ENCODE data around the gene MCHR1. TPM values are rescaled to one million over a fixed set of nuclear protein-coding genes. Genes with fewer than 3 reads are reported as not detected.

MCHR1 gene
- total and polyA plus RNA-seq, 2 experiments from 2014 or later, result 0.91 to 2.4 TPM

- no peak for ATAC-seq
- no peak for DNase-seq (ENCODE audit: low spot score)
- Histone ChIP-seq H3K9me2 (ENCODE audit: insufficient read depth) (peaks cover 1% of the 10 kb centered on the region; the same call in 1 of the 2 replicates), H3K27me3 (ENCODE audit: insufficient read depth) (no peaks in the 10 kb centered on the region), H3K36me3 (ENCODE audit: insufficient read depth) (no peaks in the 10 kb centered on the region), H3F3A (replicated peaks; ENCODE audit: low read depth) (peaks cover 12% of the 10 kb centered on the region), H3K4me3 (no peak overlapping the region), H3K4me2 (no peak overlapping the region), H3K79me2 (replicated peaks; ENCODE audit: insufficient read depth) (no peaks in the 10 kb centered on the region), H3K27ac (ENCODE audit: low read depth) (no peak overlapping the region), H2AFZ (peak overlapping the region; percentile 32; the same call in 1 of the 2 replicates), H3K4me1 (ENCODE audit: insufficient read depth) (peaks cover 19% of the 10 kb centered on the region; the same call in 1 of the 2 replicates), H4K20me1 (replicated peaks; ENCODE audit: insufficient read depth) (no peaks in the 10 kb centered on the region)
- Mint-ChIP-seq H3K27me3 (ENCODE audit: insufficient read depth, low read depth, poor library complexity) (peaks cover 35% of the 10 kb centered on the region), H3K36me3 (ENCODE audit: low read depth) (peaks cover 3% of the 10 kb centered on the region), H3K9me3 (no peaks in the 10 kb centered on the region), H3K4me1 (peaks cover 48% of the 10 kb centered on the region), H3K4me3 (peak overlapping the region; percentile 62; the same call in 1 of the 3 replicates), H3K27ac (no peak overlapping the region)
- TF ChIP-seq POLR2AphosphoS5 (IDR thresholded peaks at IDR 0.05; ENCODE audit: low read depth), result no peak
- TF ChIP-seq JUNB (IDR thresholded peaks at IDR 0.05; ENCODE audit: unreplicated experiment), result no peak
- TF ChIP-seq EZH2phosphoT487 (IDR thresholded peaks at IDR 0.05; ENCODE audit: unreplicated experiment), result no peak
- TF ChIP-seq STAT1 (IDR thresholded peaks at IDR 0.05; ENCODE audit: unreplicated experiment), result no peak
- TF ChIP-seq, protein P1, sequence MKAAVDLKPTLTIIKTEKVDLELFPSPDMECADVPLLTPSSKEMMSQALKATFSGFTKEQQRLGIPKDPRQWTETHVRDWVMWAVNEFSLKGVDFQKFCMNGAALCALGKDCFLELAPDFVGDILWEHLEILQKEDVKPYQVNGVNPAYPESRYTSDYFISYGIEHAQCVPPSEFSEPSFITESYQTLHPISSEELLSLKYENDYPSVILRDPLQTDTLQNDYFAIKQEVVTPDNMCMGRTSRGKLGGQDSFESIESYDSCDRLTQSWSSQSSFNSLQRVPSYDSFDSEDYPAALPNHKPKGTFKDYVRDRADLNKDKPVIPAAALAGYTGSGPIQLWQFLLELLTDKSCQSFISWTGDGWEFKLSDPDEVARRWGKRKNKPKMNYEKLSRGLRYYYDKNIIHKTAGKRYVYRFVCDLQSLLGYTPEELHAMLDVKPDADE (IDR thresholded peaks at IDR 0.05), result no peak
- TF ChIP-seq NANOG (IDR thresholded peaks at IDR 0.05; ENCODE audit: borderline replicate concordance), result no peak
- no peak for TF ChIP-seq CREB1 (CRISPR knock-in tag; IDR thresholded peaks at IDR 0.05; ENCODE audit: low read depth)
- no peak for TF ChIP-seq ZNF114 (CRISPR knock-in tag; IDR thresholded peaks at IDR 0.05)
- TF ChIP-seq, protein P2, sequence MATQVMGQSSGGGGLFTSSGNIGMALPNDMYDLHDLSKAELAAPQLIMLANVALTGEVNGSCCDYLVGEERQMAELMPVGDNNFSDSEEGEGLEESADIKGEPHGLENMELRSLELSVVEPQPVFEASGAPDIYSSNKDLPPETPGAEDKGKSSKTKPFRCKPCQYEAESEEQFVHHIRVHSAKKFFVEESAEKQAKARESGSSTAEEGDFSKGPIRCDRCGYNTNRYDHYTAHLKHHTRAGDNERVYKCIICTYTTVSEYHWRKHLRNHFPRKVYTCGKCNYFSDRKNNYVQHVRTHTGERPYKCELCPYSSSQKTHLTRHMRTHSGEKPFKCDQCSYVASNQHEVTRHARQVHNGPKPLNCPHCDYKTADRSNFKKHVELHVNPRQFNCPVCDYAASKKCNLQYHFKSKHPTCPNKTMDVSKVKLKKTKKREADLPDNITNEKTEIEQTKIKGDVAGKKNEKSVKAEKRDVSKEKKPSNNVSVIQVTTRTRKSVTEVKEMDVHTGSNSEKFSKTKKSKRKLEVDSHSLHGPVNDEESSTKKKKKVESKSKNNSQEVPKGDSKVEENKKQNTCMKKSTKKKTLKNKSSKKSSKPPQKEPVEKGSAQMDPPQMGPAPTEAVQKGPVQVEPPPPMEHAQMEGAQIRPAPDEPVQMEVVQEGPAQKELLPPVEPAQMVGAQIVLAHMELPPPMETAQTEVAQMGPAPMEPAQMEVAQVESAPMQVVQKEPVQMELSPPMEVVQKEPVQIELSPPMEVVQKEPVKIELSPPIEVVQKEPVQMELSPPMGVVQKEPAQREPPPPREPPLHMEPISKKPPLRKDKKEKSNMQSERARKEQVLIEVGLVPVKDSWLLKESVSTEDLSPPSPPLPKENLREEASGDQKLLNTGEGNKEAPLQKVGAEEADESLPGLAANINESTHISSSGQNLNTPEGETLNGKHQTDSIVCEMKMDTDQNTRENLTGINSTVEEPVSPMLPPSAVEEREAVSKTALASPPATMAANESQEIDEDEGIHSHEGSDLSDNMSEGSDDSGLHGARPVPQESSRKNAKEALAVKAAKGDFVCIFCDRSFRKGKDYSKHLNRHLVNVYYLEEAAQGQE (IDR thresholded peaks at IDR 0.05; ENCODE audit: unreplicated experiment), result no peak
- TF ChIP-seq EZH2 (IDR thresholded peaks at IDR 0.05; ENCODE audit: low read depth, unreplicated experiment), result no peak
- TF ChIP-seq, protein P3, sequence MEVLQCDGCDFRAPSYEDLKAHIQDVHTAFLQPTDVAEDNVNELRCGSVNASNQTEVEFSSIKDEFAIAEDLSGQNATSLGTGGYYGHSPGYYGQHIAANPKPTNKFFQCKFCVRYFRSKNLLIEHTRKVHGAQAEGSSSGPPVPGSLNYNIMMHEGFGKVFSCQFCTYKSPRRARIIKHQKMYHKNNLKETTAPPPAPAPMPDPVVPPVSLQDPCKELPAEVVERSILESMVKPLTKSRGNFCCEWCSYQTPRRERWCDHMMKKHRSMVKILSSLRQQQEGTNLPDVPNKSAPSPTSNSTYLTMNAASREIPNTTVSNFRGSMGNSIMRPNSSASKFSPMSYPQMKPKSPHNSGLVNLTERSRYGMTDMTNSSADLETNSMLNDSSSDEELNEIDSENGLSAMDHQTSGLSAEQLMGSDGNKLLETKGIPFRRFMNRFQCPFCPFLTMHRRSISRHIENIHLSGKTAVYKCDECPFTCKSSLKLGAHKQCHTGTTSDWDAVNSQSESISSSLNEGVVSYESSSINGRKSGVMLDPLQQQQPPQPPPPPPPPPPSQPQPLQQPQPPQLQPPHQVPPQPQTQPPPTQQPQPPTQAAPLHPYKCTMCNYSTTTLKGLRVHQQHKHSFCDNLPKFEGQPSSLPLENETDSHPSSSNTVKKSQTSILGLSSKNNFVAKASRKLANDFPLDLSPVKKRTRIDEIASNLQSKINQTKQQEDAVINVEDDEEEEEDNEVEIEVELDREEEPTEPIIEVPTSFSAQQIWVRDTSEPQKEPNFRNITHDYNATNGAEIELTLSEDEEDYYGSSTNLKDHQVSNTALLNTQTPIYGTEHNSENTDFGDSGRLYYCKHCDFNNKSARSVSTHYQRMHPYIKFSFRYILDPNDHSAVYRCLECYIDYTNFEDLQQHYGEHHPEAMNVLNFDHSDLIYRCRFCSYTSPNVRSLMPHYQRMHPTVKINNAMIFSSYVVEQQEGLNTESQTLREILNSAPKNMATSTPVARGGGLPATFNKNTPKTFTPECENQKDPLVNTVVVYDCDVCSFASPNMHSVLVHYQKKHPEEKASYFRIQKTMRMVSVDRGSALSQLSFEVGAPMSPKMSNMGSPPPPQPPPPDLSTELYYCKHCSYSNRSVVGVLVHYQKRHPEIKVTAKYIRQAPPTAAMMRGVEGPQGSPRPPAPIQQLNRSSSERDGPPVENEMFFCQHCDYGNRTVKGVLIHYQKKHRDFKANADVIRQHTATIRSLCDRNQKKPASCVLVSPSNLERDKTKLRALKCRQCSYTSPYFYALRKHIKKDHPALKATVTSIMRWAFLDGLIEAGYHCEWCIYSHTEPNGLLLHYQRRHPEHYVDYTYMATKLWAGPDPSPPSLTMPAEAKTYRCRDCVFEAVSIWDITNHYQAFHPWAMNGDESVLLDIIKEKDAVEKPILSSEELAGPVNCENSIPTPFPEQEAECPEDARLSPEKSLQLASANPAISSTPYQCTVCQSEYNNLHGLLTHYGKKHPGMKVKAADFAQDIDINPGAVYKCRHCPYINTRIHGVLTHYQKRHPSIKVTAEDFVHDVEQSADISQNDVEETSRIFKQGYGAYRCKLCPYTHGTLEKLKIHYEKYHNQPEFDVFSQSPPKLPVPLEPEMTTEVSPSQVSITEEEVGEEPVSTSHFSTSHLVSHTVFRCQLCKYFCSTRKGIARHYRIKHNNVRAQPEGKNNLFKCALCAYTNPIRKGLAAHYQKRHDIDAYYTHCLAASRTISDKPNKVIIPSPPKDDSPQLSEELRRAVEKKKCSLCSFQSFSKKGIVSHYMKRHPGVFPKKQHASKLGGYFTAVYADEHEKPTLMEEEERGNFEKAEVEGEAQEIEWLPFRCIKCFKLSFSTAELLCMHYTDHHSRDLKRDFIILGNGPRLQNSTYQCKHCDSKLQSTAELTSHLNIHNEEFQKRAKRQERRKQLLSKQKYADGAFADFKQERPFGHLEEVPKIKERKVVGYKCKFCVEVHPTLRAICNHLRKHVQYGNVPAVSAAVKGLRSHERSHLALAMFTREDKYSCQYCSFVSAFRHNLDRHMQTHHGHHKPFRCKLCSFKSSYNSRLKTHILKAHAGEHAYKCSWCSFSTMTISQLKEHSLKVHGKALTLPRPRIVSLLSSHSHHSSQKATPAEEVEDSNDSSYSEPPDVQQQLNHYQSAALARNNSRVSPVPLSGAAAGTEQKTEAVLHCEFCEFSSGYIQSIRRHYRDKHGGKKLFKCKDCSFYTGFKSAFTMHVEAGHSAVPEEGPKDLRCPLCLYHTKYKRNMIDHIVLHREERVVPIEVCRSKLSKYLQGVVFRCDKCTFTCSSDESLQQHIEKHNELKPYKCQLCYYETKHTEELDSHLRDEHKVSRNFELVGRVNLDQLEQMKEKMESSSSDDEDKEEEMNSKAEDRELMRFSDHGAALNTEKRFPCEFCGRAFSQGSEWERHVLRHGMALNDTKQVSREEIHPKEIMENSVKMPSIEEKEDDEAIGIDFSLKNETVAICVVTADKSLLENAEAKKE (CRISPR knock-in tag; IDR thresholded peaks at IDR 0.05), result no peak
- no peak for TF ChIP-seq CTCF (conservative IDR thresholded peaks at IDR 0.05; ENCODE audit: low read depth in 2 of 2)
- TF ChIP-seq ZNF331 (CRISPR knock-in tag; IDR thresholded peaks at IDR 0.05; ENCODE audit: low read depth), result no peak
Observed at GRCh38 chr22:40678493-40679248, 613 bp upstream of the MCHR1 start.

All from GM23338 (cell line).